ENCODE data around the gene PRMT9. TPM values are rescaled to one million over a fixed set of nuclear protein-coding genes. Genes with fewer than 3 reads are reported as not detected.

Gene PRMT9
- total RNA-seq, 2 donors from 2014 or later: 3.0 to 5.7 TPM

DNA sequence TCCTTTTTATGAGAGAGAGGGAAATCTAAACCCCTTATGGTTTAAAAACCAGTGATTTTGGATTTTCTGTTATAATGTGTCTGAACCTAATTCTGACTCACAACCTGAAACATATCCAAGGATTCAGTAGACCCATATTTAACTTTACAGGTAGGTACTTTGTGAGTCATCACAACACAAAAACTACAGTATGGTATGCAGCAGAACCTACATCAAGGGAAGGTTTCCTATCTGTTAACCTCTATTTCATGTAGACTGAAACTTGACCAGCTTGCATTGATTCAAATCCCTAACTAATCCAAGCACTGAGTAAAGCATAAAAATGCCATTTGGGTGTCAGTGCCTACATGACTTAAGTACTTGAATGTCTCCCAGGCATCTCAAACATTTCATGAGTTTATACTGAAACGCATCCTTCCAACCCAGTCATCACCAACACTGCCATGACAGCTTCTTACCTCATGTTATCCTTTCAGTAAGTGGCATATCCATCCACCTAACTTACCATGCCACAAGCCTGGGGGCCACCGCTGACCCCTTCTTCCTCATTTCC, 43.6 kb upstream of the PRMT9 start:
- intact Hi-C loops (cut with DNase I): no loop called here
- TF ChIP-seq, protein P1, sequence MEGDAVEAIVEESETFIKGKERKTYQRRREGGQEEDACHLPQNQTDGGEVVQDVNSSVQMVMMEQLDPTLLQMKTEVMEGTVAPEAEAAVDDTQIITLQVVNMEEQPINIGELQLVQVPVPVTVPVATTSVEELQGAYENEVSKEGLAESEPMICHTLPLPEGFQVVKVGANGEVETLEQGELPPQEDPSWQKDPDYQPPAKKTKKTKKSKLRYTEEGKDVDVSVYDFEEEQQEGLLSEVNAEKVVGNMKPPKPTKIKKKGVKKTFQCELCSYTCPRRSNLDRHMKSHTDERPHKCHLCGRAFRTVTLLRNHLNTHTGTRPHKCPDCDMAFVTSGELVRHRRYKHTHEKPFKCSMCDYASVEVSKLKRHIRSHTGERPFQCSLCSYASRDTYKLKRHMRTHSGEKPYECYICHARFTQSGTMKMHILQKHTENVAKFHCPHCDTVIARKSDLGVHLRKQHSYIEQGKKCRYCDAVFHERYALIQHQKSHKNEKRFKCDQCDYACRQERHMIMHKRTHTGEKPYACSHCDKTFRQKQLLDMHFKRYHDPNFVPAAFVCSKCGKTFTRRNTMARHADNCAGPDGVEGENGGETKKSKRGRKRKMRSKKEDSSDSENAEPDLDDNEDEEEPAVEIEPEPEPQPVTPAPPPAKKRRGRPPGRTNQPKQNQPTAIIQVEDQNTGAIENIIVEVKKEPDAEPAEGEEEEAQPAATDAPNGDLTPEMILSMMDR (IDR thresholded peaks at IDR 0.05): no peak
- no peak for TF ChIP-seq POLR2A (IDR thresholded peaks at IDR 0.05)
- Histone ChIP-seq H3K27me3 (no peaks in the 10 kb centered on the region), H3K27ac (no peak overlapping the region), H3K9me3 (no peaks in the 10 kb centered on the region), H3K4me1 (no peaks in the 10 kb centered on the region), H3K4me3 (no peak overlapping the region), H3K36me3 (replicated peaks in 1 of 2; ENCODE audit: insufficient read depth in 1 of 2, low read depth in 2 of 2) (no peaks in the 10 kb centered on the region)
- ATAC-seq: no peak
- 88 to 100% methylated on average over 2 of the region's 2 CpGs for WGBS, 2 donors
- DNase-seq: no peak

DNA sequence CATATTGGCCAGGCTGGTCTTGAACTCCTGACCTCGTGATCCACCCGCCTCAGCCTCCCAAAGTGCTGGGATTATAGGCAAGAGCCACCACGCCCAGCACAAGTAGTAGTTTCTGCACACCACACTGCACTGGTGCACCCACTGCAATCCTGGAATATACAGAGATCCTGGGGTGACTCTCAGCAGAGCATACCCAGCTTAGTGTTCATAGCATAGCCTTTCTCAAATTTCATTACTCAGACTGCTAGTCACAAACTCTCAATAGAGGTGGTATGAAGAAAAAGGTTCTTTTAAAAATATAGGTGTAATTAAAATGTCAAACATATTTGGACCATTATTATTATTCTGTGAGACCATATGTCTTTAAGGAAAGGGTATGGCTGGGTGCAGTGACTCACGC, 41.7 kb upstream of the PRMT9 start:
- no peak for ATAC-seq
- TF ChIP-seq, protein P1 (IDR thresholded peaks at IDR 0.05): no peak
- no peak for TF ChIP-seq POLR2A (IDR thresholded peaks at IDR 0.05)

DNA sequence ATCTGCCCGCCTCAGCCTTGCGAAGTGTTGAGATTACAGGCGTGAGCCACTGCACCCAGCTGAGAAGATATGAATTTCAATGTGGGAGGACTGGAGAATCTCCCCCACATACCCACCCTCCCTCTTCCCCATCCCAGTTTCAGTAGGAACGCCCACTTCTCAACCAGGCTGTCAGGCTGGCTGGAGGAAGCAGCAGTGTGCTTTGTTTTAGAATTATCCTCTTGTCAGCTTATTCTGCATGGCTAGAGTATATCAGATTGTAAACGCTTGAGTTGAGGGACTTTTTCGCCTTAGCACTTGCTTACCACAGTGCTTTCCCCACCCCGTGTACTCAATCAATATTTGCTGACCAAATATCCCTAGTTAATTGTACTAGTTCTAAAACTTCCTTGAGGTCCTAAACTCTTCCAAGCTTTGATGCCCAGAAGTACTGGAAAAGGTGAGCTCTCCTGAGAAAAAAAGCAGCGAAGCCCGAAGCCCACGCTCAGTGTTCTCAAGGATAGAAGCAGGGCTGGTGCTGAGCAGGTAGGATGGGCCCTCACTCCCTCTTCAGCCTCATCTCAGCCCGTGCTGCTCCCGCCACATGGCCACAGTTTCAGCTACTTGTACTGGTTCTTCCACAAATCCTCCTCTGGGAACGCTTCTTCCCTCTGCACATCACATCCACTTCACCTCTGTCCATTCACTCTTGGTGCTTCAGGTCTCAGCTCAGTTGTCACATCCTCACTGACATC, 40.7 kb upstream of the PRMT9 start:
- intact Hi-C loops (cut with DNase I): no loop called here
- Histone ChIP-seq H3K27me3 (no peaks in the 10 kb centered on the region), H3K4me1 (no peaks in the 10 kb centered on the region), H3K36me3 (replicated peaks in 1 of 2; ENCODE audit: insufficient read depth in 1 of 2, low read depth in 2 of 2) (no peaks in the 10 kb centered on the region), H3K9me3 (no peaks in the 10 kb centered on the region), H3K27ac (no peak overlapping the region), H3K4me3 (no peak overlapping the region)
- TF ChIP-seq, protein P1 (IDR thresholded peaks at IDR 0.05): no peak
- TF ChIP-seq POLR2A (IDR thresholded peaks at IDR 0.05): no peak
- WGBS, 2 donors: 58% methylated on average over 13 of the region's 13 CpGs
- no peak for DNase-seq
- no peak for ATAC-seq

More for the DNA sequence above, 41.7 kb upstream of the PRMT9 start:
- no peak for DNase-seq
- intact Hi-C loops (cut with DNase I): no loop called here
- 84 to 91% methylated on average over 4 of the region's 4 CpGs for WGBS, 2 donors
- no peaks in the 10 kb centered on the region for H3K9me3 ChIP-seq
- H3K4me3 ChIP-seq: no peak overlapping the region
- no peaks in the 10 kb centered on the region for H3K4me1 ChIP-seq
- H3K27ac ChIP-seq: no peak overlapping the region
- H3K27me3 ChIP-seq: no peaks in the 10 kb centered on the region
- H3K36me3 ChIP-seq (replicated peaks in 1 of 2; ENCODE audit: insufficient read depth in 1 of 2, low read depth in 2 of 2): no peaks in the 10 kb centered on the region

DNA sequence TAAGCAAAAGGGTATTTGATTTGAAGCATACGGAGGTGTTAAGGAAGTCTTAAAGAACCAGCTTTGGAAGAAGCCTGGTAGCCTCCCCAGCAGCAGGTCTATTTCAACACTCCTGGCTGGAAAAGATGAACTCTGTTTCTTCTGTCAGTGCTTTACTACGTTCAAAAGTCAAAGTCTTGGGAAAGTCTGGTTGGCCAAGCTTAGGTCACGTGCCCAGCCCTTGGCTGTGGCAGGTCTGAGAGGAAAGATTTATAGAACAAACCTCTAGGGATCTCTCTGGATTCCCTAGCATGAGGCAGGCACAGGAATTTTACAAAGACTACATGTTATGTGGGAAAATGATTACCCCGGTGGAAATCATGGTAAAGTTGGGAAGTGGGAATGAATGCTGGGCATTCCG, 39.4 kb upstream of the PRMT9 start:
- ATAC-seq (peak; percentile 52), DNase-seq (peak in 1 of 4 donors; percentile 22)
- WGBS, 2 donors: 54 to 59% methylated on average over 5 of the region's 5 CpGs
- Histone ChIP-seq H3K9me3 (no peaks in the 10 kb centered on the region), H3K27ac (no peak overlapping the region), H3K27me3 (no peaks in the 10 kb centered on the region), H3K36me3 (replicated peaks in 1 of 2; ENCODE audit: insufficient read depth in 1 of 2, low read depth in 2 of 2) (no peaks in the 10 kb centered on the region), H3K4me3 (no peak overlapping the region), H3K4me1 (no peaks in the 10 kb centered on the region)
- intact Hi-C loops (cut with DNase I): no loop called here
- no peak for TF ChIP-seq POLR2A (IDR thresholded peaks at IDR 0.05)
- TF ChIP-seq, protein P1 (IDR thresholded peaks at IDR 0.05): no peak

DNA sequence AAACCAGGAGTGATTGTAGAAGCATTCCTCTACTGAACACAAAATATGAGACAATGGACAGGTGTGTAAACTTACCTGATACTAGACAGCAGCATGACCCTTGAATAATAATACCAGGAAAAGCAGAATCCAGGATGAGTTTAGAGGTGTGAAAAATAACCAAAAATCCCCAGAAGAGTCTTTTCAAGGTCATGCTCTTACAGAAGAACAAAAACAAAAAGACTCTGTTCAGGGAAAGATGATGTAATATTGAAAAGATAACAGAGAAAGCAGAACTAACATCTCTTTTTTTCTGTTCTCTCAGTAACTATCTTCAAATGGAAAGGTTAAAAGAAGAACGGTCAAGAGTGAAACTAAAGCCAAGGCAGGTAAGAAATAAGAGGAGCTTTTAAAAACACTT, 33.9 kb upstream of the PRMT9 start:
- intact Hi-C loops (cut with DNase I): no loop called here
- Histone ChIP-seq H3K36me3 (replicated peaks in 1 of 2; ENCODE audit: insufficient read depth in 1 of 2, low read depth in 2 of 2) (no peaks in the 10 kb centered on the region), H3K4me3 (no peak overlapping the region), H3K27ac (no peak overlapping the region), H3K27me3 (no peaks in the 10 kb centered on the region), H3K9me3 (no peaks in the 10 kb centered on the region), H3K4me1 (no peaks in the 10 kb centered on the region)
- TF ChIP-seq POLR2A (IDR thresholded peaks at IDR 0.05): no peak
- TF ChIP-seq, protein P1 (IDR thresholded peaks at IDR 0.05): no peak
- ATAC-seq: no peak
- no peak for DNase-seq
- WGBS, 2 donors: 45 to 47% methylated on average over 1 of the region's 1 CpG
